GM12878 (cell line): ENCODE measurements around the gene ADAMTS7. TPM values are rescaled to one million over a fixed set of nuclear protein-coding genes. Genes with fewer than 3 reads are reported as not detected.
"Not testable (repeated sequence)": the region's sequence is repeated elsewhere in the genome, so short reads cannot be mapped to it uniquely, and the experiment has no call there.

Experiments
- ATAC-seq: fragments of 200-7000 bp; cut with Tn5 transposase; 3 replicates; pipeline ENCODE4 v1.9.1; 2020; ENCODE audit warnings: mild to moderate bottlenecking, moderate library complexity
- BruUV-seq: library from RNA; stranded (reverse); fragments of 400-500 nt; replicated peaks from 2 replicates; lab custom pipeline; 2021; lab: Mats Ljungman, UMichigan
- CTCF ChIA-PET: fragments of 300-600 bp; sonication (Branson Sonifier 250); formaldehyde crosslinking; extraction: SDS; loops from one replicate; lab custom pipeline; 2021; ENCODE audit warnings: inconsistent platforms; lab: Yijun Ruan, JAX
- POLR2A ChIA-PET: fragments of 350-600 bp; formaldehyde crosslinking; extraction: SDS; loops from one replicate; lab custom pipeline; 2021; ENCODE audit warnings: inconsistent platforms; lab: Charles Lee
- RAD21 ChIA-PET: fragments of 300-600 bp; sonication (Branson Sonifier 250); formaldehyde crosslinking; loops from one replicate; lab custom pipeline; 2023; ENCODE audit warnings: antibody characterized with exemption; ENCODE audit not compliant: unreplicated experiment; lab: Charles Lee
- SMC1A ChIA-PET: fragments of 300-600 bp; sonication (Branson Sonifier 250); formaldehyde crosslinking; loops from one replicate; lab custom pipeline; 2023; ENCODE audit not compliant: unreplicated experiment, uncharacterized antibody; lab: Charles Lee
- DNase-seq: peaks from one replicate; pipeline ENCODE4 v3.0.0-alpha.2; 2011; ENCODE audit warnings: low read depth, low spot score
- FAIRE-seq: peaks from 3 replicates; lab custom pipeline; 2011; peaks lifted over from hg19 to GRCh38; lab: Jason Lieb, UNC
- H2AFZ ChIP-seq: 2 replicates; pipeline ENCODE4 v1.6.0; 2011; ENCODE audit warnings: low read depth, low read length, control low read depth; ENCODE audit not compliant: control insufficient read depth
- H3K27ac ChIP-seq: 2 replicates; pipeline ENCODE4 v1.5.1; 2011; ENCODE audit warnings: control low read depth; ENCODE audit not compliant: control insufficient read depth, insufficient read depth
- H3K27me3 ChIP-seq, 2 experiments: replicated peaks in 1 of 2; 2 replicates each; pipeline versions ENCODE4 v1.6.0 to v1.6.1; 2011; ENCODE audit warnings: low read length in 1 of 2; ENCODE audit not compliant: control insufficient read depth in 2 of 2, insufficient read depth in 2 of 2
- H3K36me3 ChIP-seq, 2 experiments: 2 replicates each; pipeline ENCODE4 v1.5.1; 2011; ENCODE audit warnings: low read length in 1 of 2; ENCODE audit not compliant: control insufficient read depth in 2 of 2, insufficient read depth in 2 of 2
- H3K4me1 ChIP-seq: 2 replicates; pipeline ENCODE4 v1.6.1; 2011; ENCODE audit warnings: mild to moderate bottlenecking, low read length, moderate library complexity, mixed read lengths; ENCODE audit not compliant: control insufficient read depth, insufficient read depth
- H3K4me2 ChIP-seq: 2 replicates; pipeline ENCODE4 v1.6.0; 2011; ENCODE audit warnings: control low read depth; ENCODE audit not compliant: control insufficient read depth, insufficient read depth
- H3K4me3 ChIP-seq: fragments of 200-600 bp; sonication (generic); 2 replicates; pipeline ENCODE4 v1.5.1; 2016
- H3K79me2 ChIP-seq: 2 replicates; pipeline ENCODE4 v1.6.0; 2011; ENCODE audit warnings: low read length; ENCODE audit not compliant: control insufficient read depth, insufficient read depth
- H3K9ac ChIP-seq: 2 replicates; pipeline ENCODE4 v1.8.0; 2011; ENCODE audit warnings: low read length, control low read depth, mixed read lengths; ENCODE audit not compliant: control insufficient read depth, insufficient read depth
- H3K9me3 ChIP-seq: replicated peaks from 3 replicates; pipeline ENCODE4 v1.5.1; 2011; ENCODE audit warnings: mild to moderate bottlenecking, low read length; ENCODE audit not compliant: control insufficient read depth, insufficient read depth
- H4K20me1 ChIP-seq: 2 replicates; pipeline ENCODE4 v1.6.0; 2011; ENCODE audit not compliant: control insufficient read depth, insufficient read depth
- BACH1 ChIP-seq: fragments of 450-650 bp; IDR thresholded peaks from 2 replicates; pipeline ENCODE4 v1.6.1; 2017; ENCODE audit warnings: mild to moderate bottlenecking, borderline replicate concordance
- GATAD2B ChIP-seq: fragments of 450-650 bp; conservative IDR thresholded peaks from 2 replicates; pipeline ENCODE4 v1.6.1; 2017; ENCODE audit warnings: low read depth, mild to moderate bottlenecking, moderate library complexity
- JUND ChIP-seq: IDR thresholded peaks from 2 replicates; pipeline ENCODE4 v1.6.1; 2012; ENCODE audit warnings: low read depth, mild to moderate bottlenecking, low read length, improper control_type of control experiment, moderate library complexity
- MEF2B ChIP-seq: fragments of 450-650 bp; IDR thresholded peaks from 2 replicates; pipeline ENCODE4 v1.6.1; 2018; ENCODE audit warnings: mild to moderate bottlenecking, moderate library complexity; ENCODE audit not compliant: partially characterized antibody, poor library complexity, severe bottlenecking
- WGBS: methylation state at CpG from one replicate; pipeline ENCODE4 v1.1.6; 2016; ENCODE audit warnings: low lambda C conversion rate; ENCODE audit not compliant: insufficient replicate concordance, insufficient coverage; ENCODE audit errors: missing lambda C conversion rate; 5-methylcytosine and 5-hydroxymethylcytosine counted together
- in situ Hi-C: fragments of 300-500 bp; cut with MboI; formaldehyde crosslinking; loops from 9 replicates; pipeline ENCODE4 v1.14.3; 2018; ENCODE audit warnings: mixed read lengths
- intact Hi-C: fragments of 100-400 bp; cut with micrococcal nuclease; formaldehyde crosslinking; loops from one replicate; pipeline ENCODE4 v1.14.2; 2022; ENCODE audit not compliant: unreplicated experiment
- polyA plus RNA-seq, 11 experiments: library from polyadenylated mRNA; depleted of rRNA in 4 of 11; unstranded in 6 of 11; stranded (reverse) in 5 of 11; fragments of >200 nt; fragmentation: Nextera tagmentation in 4 of 11; fragmentation: Illumina TruSeq in 1 of 11; extraction: Ambion mirVana in 4 of 11; extraction: Trizol in 1 of 11; gene quantifications; 1 replicate in 1 of 11; 2 replicates in 10 of 11; pipeline versions ENCODE4 v1.2.1 to v1.2.3, GENCODE V29; 2011 to 2016; ENCODE audit warnings: inconsistent platforms in 2 of 11, missing spikeins in 2 of 11, low read depth in 1 of 11
- total RNA-seq, 4 experiments: library from RNA; depleted of rRNA in 3 of 4; stranded (reverse); fragments of >200 nt in 3 of 4; fragmentation: Illumina TruSeq in 1 of 4; extraction: Trizol in 1 of 4; gene quantifications; 2 replicates each; pipeline versions ENCODE4 v1.2.1 to v1.2.3, GENCODE V29; 2013 to 2021
- TF ChIP-seq, protein P1 (sequence below): fragments of 450-650 bp; IDR thresholded peaks from 2 replicates; pipeline ENCODE4 v1.6.1; 2017; ENCODE audit warnings: mild to moderate bottlenecking, moderate library complexity

ADAMTS7 gene
- total and polyA plus RNA-seq, 10 of the 15 experiments (the other 5 are each of a cell fraction or from before 2014, with no cell fraction given) = 0.03 to 0.28 (median 0.06) TPM; not detected in 6

DNA sequence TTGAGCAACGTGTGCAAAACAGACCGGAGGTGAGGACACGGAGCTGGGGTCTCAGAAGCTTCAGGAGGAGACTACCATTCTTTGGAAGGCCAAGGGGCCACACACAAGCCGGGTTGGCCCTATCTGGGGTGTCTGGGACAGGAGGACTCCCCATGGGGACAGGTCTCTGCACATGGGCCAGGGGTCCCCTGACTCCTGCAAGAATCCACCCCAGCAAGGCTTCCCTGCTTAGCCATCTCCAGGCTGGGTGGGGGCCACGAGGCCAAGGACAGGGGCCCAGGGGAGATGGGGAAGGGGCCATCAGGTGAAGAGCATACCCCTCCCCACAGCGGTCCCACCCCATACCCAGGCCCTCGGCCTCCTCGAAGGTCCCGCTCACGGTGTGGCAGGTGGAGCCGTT is 38.5 kb downstream of the ADAMTS7 start (continued):
- TF ChIP-seq, protein P1, sequence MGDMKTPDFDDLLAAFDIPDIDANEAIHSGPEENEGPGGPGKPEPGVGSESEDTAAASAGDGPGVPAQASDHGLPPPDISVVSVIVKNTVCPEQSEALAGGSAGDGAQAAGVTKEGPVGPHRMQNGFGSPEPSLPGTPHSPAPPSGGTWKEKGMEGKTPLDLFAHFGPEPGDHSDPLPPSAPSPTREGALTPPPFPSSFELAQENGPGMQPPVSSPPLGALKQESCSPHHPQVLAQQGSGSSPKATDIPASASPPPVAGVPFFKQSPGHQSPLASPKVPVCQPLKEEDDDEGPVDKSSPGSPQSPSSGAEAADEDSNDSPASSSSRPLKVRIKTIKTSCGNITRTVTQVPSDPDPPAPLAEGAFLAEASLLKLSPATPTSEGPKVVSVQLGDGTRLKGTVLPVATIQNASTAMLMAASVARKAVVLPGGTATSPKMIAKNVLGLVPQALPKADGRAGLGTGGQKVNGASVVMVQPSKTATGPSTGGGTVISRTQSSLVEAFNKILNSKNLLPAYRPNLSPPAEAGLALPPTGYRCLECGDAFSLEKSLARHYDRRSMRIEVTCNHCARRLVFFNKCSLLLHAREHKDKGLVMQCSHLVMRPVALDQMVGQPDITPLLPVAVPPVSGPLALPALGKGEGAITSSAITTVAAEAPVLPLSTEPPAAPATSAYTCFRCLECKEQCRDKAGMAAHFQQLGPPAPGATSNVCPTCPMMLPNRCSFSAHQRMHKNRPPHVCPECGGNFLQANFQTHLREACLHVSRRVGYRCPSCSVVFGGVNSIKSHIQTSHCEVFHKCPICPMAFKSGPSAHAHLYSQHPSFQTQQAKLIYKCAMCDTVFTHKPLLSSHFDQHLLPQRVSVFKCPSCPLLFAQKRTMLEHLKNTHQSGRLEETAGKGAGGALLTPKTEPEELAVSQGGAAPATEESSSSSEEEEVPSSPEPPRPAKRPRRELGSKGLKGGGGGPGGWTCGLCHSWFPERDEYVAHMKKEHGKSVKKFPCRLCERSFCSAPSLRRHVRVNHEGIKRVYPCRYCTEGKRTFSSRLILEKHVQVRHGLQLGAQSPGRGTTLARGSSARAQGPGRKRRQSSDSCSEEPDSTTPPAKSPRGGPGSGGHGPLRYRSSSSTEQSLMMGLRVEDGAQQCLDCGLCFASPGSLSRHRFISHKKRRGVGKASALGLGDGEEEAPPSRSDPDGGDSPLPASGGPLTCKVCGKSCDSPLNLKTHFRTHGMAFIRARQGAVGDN = no peak
- TF ChIP-seq BACH1 (no peak), GATAD2B (no peak), JUND (no peak), MEF2B (no peak)

DNA sequence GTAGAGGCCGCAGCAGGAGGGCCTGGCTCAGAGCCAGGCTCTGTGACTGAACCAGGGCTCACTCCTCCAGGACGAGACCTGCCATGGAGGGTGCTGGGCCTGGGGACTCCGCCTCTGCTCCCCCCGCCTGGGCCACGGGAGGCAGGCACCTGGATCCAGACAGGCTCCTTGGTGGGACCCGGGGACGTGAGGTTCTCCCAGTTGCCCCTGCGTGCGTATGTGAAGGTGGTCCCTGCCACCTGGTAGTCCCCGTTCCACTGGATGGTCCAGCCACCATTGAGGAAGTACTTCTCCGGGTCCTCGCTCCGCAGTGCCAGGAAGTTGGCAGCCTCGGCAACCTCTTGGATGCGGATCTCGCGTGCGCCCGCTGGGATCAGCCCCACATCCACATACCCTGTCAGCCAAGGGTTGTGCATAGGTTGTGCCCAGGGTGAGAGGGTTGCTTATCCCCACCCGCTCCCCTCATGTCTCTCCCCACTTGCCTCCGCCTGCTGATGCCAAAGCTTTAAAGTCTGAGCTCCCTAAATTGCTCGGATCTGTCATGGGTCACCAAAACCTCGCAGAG is 39.7 kb downstream of the ADAMTS7 start:
- FAIRE-seq, intact Hi-C loops, H3K79me2 ChIP-seq, H3K4me2 ChIP-seq, H3K9ac ChIP-seq, CTCF ChIA-PET, H3K27me3 ChIP-seq, H3K36me3 ChIP-seq, RAD21 ChIA-PET, H3K4me3 ChIP-seq, DNase-seq, ATAC-seq, in situ Hi-C loops, BruUV-seq, H4K20me1 ChIP-seq, H2AFZ ChIP-seq, H3K9me3 ChIP-seq, SMC1A ChIA-PET, H3K27ac ChIP-seq, H3K4me1 ChIP-seq, POLR2A ChIA-PET: not testable (repeated sequence)
- WGBS = 54% methylated on average over 23 of the region's 23 CpGs

- H3K79me2 ChIP-seq, H4K20me1 ChIP-seq, FAIRE-seq, intact Hi-C loops, H3K9ac ChIP-seq, BruUV-seq, POLR2A ChIA-PET, H2AFZ ChIP-seq, RAD21 ChIA-PET, H3K4me3 ChIP-seq, H3K36me3 ChIP-seq, H3K4me1 ChIP-seq, SMC1A ChIA-PET, H3K9me3 ChIP-seq, H3K27ac ChIP-seq, H3K4me2 ChIP-seq, ATAC-seq, H3K27me3 ChIP-seq, CTCF ChIA-PET, DNase-seq, in situ Hi-C loops: not testable (repeated sequence)
- 29% methylated on average over 4 of the region's 9 CpGs for WGBS
Observed at GRCh38 chr15:78771020-78771419, 40.2 kb downstream of the ADAMTS7 start.
